T-helper 1 cell treated with Interleukin-12 subunit alpha and Interleukin-12 subunit beta and Interleukin-4 antibody, amounts not matched to agents 30 μg/mL and 1 μg/mL, for 36 hours (primary cell): ENCODE measurements around the gene DOHH.

ENCODE experiments used
- H3K27ac Mint-ChIP-seq: one replicate; pipeline ENCODE4 v1.8.0; 2021; ENCODE audit warnings: mild to moderate bottlenecking, mixed read lengths
- H3K27me3 Mint-ChIP-seq: one replicate; pipeline ENCODE4 v1.8.0; 2021; ENCODE audit warnings: low read depth, mixed read lengths
- H3K36me3 Mint-ChIP-seq: one replicate; pipeline ENCODE4 v1.8.0; 2021; ENCODE audit warnings: low read depth, mixed read lengths
- H3K4me1 Mint-ChIP-seq: one replicate; pipeline ENCODE4 v1.8.0; 2021; ENCODE audit warnings: low read depth, mixed read lengths
- H3K4me3 Mint-ChIP-seq: one replicate; pipeline ENCODE4 v1.8.0; 2021; ENCODE audit warnings: mild to moderate bottlenecking, moderate library complexity, mixed read lengths
- H3K9me3 Mint-ChIP-seq: one replicate; pipeline ENCODE4 v1.8.0; 2021; ENCODE audit warnings: mixed read lengths

DOHH gene

GRCh38 chr19:3444695-3445234, 55.7 kb downstream of the DOHH start:
- Mint-ChIP-seq H3K27me3 (no peaks in the 10 kb centered on the region), H3K4me3 (no peak overlapping the region), H3K27ac (no peak overlapping the region), H3K36me3 (no peaks in the 10 kb centered on the region), H3K4me1 (peaks cover 3% of the 10 kb centered on the region), H3K9me3 (no peaks in the 10 kb centered on the region)

GRCh38 chr19:3443840-3444694, 56.4 kb downstream of the DOHH start:
- H3K27me3 Mint-ChIP-seq: no peaks in the 10 kb centered on the region
- peaks cover 3% of the 10 kb centered on the region for H3K4me1 Mint-ChIP-seq
- no peaks in the 10 kb centered on the region for H3K36me3 Mint-ChIP-seq
- no peaks in the 10 kb centered on the region for H3K9me3 Mint-ChIP-seq
- no peak overlapping the region for H3K4me3 Mint-ChIP-seq
- no peak overlapping the region for H3K27ac Mint-ChIP-seq

GRCh38 chr19:3442487-3443071, 57.9 kb downstream of the DOHH start:
- Mint-ChIP-seq H3K9me3 (no peaks in the 10 kb centered on the region), H3K36me3 (no peaks in the 10 kb centered on the region), H3K27me3 (no peaks in the 10 kb centered on the region)

GRCh38 chr19:3441986-3442329, 58.5 kb downstream of the DOHH start:
- Mint-ChIP-seq H3K4me1 (peaks cover 3% of the 10 kb centered on the region), H3K27ac (no peak overlapping the region), H3K9me3 (no peaks in the 10 kb centered on the region), H3K27me3 (no peaks in the 10 kb centered on the region), H3K36me3 (no peaks in the 10 kb centered on the region), H3K4me3 (no peak overlapping the region)

More at GRCh38 chr19:3442487-3443071, 57.9 kb downstream of the DOHH start:
- H3K4me1 Mint-ChIP-seq: peaks cover 3% of the 10 kb centered on the region
- no peak overlapping the region for H3K4me3 Mint-ChIP-seq
- no peak overlapping the region for H3K27ac Mint-ChIP-seq

- Mint-ChIP-seq H3K36me3 (no peaks in the 10 kb centered on the region), H3K27ac (no peak overlapping the region), H3K4me3 (no peak overlapping the region), H3K27me3 (no peaks in the 10 kb centered on the region), H3K4me1 (peaks cover 3% of the 10 kb centered on the region), H3K9me3 (no peaks in the 10 kb centered on the region)
Observed at GRCh38 chr19:3441089-3441985, 59.1 kb downstream of the DOHH start.
